Right atrium auricular region (tissue), 2 donors: Measurements from ENCODE around the gene NGB. TPM values are rescaled to one million over a fixed set of nuclear protein-coding genes. Genes with fewer than 3 reads are reported as not detected.

Experiments
- DNase-seq: peaks from one replicate; pipeline ENCODE4 v3.0.0-alpha.2; 2019; ENCODE audit warnings: low spot score
- H3K27ac ChIP-seq, 2 donors: fragments of 200-600 bp; sonication (generic); 1 replicate in 1 of 2; 2 replicates in 1 of 2; pipeline ENCODE4 v1.5.1; 2016 to 2019
- H3K27me3 ChIP-seq, 2 donors: fragments of 200-600 bp; sonication (generic); one replicate each; pipeline versions ENCODE4 v1.5.1 to v1.6.0; 2017 to 2019
- H3K36me3 ChIP-seq: fragments of 200-600 bp; sonication (generic); one replicate; pipeline ENCODE4 v1.5.1; 2016
- H3K4me1 ChIP-seq, 2 donors: fragments of 200-600 bp; sonication (generic); one replicate each; pipeline versions ENCODE4 v1.5.1 to v1.6.0; 2017 to 2019
- H3K4me3 ChIP-seq, 2 donors: fragments of 200-600 bp; sonication (generic); 1 replicate in 1 of 2; 2 replicates in 1 of 2; pipeline ENCODE4 v1.5.1; 2017 to 2019; ENCODE audit warnings: mild to moderate bottlenecking in 1 of 2, moderate library complexity in 1 of 2
- H3K9me3 ChIP-seq, 2 donors: fragments of 200-600 bp; sonication (generic); one replicate each; pipeline ENCODE4 v1.5.1; 2019
- total RNA-seq, 2 donors: library from RNA; depleted of rRNA; stranded (reverse); fragments of >200 nt; gene quantifications; one replicate each; pipeline ENCODE4 v1.1.0, GENCODE V29; 2016
- TF ChIP-seq, protein P1 (sequence below), 2 donors: fragments of 200-600 bp; sonication (generic); IDR thresholded peaks; one replicate each; pipeline ENCODE4 v1.5.1; 2019; ENCODE audit warnings: antibody characterized with exemption in 2 of 2

Gene NGB
- total RNA-seq, 2 donors from 2014 or later: not detected

DNA sequence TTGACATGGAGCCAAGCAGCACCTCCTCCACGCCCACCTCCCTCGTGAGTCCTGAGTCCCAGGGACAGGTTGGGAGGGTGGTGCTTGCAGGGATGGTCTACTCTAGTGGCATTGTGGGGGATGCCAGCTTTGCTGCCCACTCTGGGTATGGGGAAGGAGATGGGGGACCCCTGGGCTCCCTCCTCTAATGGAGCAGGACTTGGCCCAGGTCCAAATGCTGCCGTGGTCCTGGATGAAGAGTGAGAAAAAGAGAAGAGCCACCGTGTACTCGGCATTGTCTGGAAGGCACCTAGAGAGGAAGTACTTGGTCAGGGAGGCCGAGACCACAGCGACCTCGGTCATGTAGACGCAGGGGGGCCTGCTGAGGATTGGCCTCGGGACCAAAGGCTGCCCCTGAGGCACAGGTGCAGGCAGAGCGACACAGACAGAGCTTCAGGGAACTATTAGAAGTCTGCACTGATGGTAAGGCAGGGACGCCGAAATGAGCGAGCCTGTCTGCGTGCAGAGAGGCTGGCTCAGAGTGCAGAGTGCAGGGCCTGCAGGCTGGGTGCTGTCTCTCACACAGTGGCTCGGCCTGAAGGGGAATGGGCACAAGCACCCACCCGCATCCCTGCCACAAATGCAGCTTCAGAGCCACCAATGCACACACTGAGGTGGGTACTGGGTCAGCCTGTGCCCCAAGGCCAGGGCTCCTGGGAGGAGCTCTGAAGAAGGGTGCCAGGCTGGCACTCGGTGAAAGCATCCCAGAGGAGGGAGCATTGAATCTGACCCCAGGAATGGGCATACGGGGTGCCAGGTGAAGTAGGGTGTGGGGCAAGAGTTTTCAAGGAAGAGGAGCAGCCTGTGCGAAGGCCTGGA, 17.4 kb downstream of the NGB start:
- TF ChIP-seq, protein P1, sequence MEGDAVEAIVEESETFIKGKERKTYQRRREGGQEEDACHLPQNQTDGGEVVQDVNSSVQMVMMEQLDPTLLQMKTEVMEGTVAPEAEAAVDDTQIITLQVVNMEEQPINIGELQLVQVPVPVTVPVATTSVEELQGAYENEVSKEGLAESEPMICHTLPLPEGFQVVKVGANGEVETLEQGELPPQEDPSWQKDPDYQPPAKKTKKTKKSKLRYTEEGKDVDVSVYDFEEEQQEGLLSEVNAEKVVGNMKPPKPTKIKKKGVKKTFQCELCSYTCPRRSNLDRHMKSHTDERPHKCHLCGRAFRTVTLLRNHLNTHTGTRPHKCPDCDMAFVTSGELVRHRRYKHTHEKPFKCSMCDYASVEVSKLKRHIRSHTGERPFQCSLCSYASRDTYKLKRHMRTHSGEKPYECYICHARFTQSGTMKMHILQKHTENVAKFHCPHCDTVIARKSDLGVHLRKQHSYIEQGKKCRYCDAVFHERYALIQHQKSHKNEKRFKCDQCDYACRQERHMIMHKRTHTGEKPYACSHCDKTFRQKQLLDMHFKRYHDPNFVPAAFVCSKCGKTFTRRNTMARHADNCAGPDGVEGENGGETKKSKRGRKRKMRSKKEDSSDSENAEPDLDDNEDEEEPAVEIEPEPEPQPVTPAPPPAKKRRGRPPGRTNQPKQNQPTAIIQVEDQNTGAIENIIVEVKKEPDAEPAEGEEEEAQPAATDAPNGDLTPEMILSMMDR (IDR thresholded peaks at IDR 0.05): no peak
- Histone ChIP-seq H3K36me3 (no peaks in the 10 kb centered on the region), H3K4me1 (no peaks in the 10 kb centered on the region), H3K4me3 (no peak overlapping the region), H3K9me3 (no peaks in the 10 kb centered on the region), H3K27me3 (no peaks in the 10 kb centered on the region), H3K27ac (no peak overlapping the region)
- no peak for DNase-seq

DNA sequence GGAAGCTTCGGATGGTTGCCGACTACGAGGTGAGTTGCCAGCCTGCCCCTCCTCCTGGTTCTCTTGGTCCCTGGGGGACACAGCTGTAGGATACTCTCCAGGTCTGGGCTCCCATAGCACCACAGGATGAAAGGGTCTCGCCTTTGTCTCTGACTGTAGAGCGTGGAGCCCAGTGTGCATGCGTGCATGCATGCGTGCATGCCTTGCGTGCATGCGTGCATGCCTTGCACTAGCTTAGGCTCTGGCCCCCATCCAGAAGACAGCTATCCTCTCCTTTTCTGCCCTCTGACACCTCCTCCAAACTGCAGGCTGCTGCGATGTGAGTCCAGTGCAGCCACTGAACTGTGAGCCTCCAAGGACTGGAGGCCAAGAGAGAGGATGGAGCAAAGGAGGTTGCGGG, 19.1 kb downstream of the NGB start:
- H3K27ac ChIP-seq: no peak overlapping the region
- H3K4me3 ChIP-seq: no peak overlapping the region
- DNase-seq: no peak
- no peaks in the 10 kb centered on the region for H3K36me3 ChIP-seq
- no peaks in the 10 kb centered on the region for H3K27me3 ChIP-seq
- no peaks in the 10 kb centered on the region for H3K9me3 ChIP-seq
- TF ChIP-seq, protein P1 (IDR thresholded peaks at IDR 0.05): no peak
- no peaks in the 10 kb centered on the region for H3K4me1 ChIP-seq

DNA sequence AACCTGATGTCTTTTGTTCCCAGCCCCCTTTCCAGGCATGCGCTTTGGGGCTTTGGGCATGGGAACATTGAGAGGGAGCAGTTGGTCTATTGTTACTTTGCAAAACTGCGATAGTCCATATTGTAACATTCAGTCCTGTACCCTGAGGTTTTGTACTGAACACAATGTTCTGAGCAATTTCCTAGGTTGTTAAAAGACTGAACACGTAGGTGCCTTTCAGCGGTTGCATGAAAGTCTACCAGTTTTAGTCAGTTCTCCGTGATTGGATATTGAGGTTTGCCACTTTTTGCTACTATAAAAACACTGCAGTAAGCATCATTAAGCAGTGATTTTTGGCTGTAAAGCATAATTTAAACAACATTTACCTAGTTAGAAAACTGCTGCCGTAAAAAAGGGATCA, 20.1 kb downstream of the NGB start:
- TF ChIP-seq, protein P1 (IDR thresholded peaks at IDR 0.05): no peak
- no peak for DNase-seq

DNA sequence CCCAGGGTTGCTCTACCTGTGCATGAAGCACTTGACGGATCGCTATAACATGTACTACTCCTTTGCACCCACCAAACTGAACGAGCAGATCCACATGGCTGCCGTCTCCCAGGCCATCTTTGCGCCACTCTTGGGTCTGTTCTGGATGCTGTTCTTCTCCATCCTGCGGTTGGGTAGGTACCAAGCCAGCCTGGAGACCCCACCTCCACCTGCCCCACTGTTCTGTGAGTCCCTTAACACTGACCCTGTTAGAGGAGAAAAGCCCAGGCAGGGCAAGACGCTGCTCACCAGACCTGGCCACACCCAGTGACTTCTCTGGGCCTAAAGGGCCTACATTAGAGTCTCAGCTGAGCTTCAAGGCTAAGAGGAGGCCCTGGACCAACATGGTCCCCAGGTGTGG, 21.7 kb downstream of the NGB start:
- no peaks in the 10 kb centered on the region for H3K36me3 ChIP-seq
- no peaks in the 10 kb centered on the region for H3K9me3 ChIP-seq
- TF ChIP-seq, protein P1 (IDR thresholded peaks at IDR 0.05): no peak
- no peaks in the 10 kb centered on the region for H3K27me3 ChIP-seq
- no peaks in the 10 kb centered on the region for H3K4me1 ChIP-seq
- H3K27ac ChIP-seq: no peak overlapping the region
- H3K4me3 ChIP-seq: no peak overlapping the region
- DNase-seq: no peak

More for the DNA sequence above, 20.1 kb downstream of the NGB start:
- no peaks in the 10 kb centered on the region for H3K27me3 ChIP-seq
- no peaks in the 10 kb centered on the region for H3K4me1 ChIP-seq
- H3K27ac ChIP-seq: no peak overlapping the region
- no peak overlapping the region for H3K4me3 ChIP-seq
- H3K9me3 ChIP-seq: no peaks in the 10 kb centered on the region
- no peaks in the 10 kb centered on the region for H3K36me3 ChIP-seq

DNA sequence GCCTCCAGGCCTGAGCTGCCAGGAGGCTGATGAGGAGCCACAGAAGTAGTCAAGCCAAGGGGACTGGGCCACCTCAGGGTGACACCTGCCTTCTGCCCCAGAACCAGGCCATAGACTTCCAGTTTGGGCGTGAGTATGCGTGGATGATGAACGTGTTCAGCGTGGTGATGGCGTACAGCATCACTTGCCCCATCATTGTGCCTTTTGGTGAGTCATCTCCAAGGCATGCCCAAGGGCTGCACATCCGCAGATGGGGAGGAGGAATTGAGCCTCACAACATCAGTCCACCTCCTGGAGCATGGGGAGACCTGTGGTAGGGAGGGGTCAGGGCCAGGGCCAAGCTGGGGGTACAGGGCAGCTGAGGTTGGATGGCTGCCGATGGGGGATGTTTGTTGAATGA, 22.3 kb downstream of the NGB start:
- Histone ChIP-seq H3K9me3 (no peaks in the 10 kb centered on the region), H3K4me1 (no peaks in the 10 kb centered on the region)

More for the DNA sequence above, 22.3 kb downstream of the NGB start:
- TF ChIP-seq, protein P1 (IDR thresholded peaks at IDR 0.05): no peak
- no peak for DNase-seq
- no peaks in the 10 kb centered on the region for H3K27me3 ChIP-seq
- H3K27ac ChIP-seq: no peak overlapping the region
- no peaks in the 10 kb centered on the region for H3K36me3 ChIP-seq
- no peak overlapping the region for H3K4me3 ChIP-seq
